Stimulated activated naive CD8-positive, alpha-beta T cell treated with anti-CD3 and anti-CD28 coated beads, Interleukin-15, Interleukin-2, amounts not matched to agents 100 ng/mL and 50 ng/mL, for 24 hours (primary cell): Measurements from ENCODE around the gene LRIG1.
A peak's percentile ranks its signal among the peaks of the same experiment; 100 is the strongest.

ENCODE experiments used
- H3K27ac Mint-ChIP-seq: one replicate; pipeline ENCODE4 v1.8.0; 2021; ENCODE audit warnings: mild to moderate bottlenecking, mixed read lengths
- H3K27me3 Mint-ChIP-seq: one replicate; pipeline ENCODE4 v1.8.0; 2021; ENCODE audit warnings: mixed read lengths
- H3K36me3 Mint-ChIP-seq: one replicate; pipeline ENCODE4 v1.8.0; 2021; ENCODE audit warnings: low read depth, mixed read lengths
- H3K4me1 Mint-ChIP-seq: one replicate; pipeline ENCODE4 v1.8.0; 2021; ENCODE audit warnings: low read depth, mixed read lengths
- H3K4me3 Mint-ChIP-seq: one replicate; pipeline ENCODE4 v1.8.0; 2021; ENCODE audit warnings: mild to moderate bottlenecking, mixed read lengths
- H3K9me3 Mint-ChIP-seq: one replicate; pipeline ENCODE4 v1.8.0; 2021; ENCODE audit warnings: mixed read lengths

The LRIG1 gene

GRCh38 chr3:66473181-66473580 lies 27.6 kb downstream of the LRIG1 start:
- peak overlapping the region; percentile 95 for H3K27ac Mint-ChIP-seq
- peak overlapping the region; percentile 74 for H3K4me3 Mint-ChIP-seq
- peaks cover 37% of the 10 kb centered on the region for H3K4me1 Mint-ChIP-seq
- H3K9me3 Mint-ChIP-seq: peaks cover 4% of the 10 kb centered on the region
- H3K36me3 Mint-ChIP-seq: peaks cover 11% of the 10 kb centered on the region
- H3K27me3 Mint-ChIP-seq: no peaks in the 10 kb centered on the region

GRCh38 chr3:66472313-66473134 lies 28.3 kb downstream of the LRIG1 start:
- peak overlapping the region; percentile 95 for H3K27ac Mint-ChIP-seq
- H3K4me3 Mint-ChIP-seq: peak overlapping the region; percentile 74
- H3K27me3 Mint-ChIP-seq: no peaks in the 10 kb centered on the region
- H3K9me3 Mint-ChIP-seq: peaks cover 4% of the 10 kb centered on the region
- H3K36me3 Mint-ChIP-seq: peaks cover 18% of the 10 kb centered on the region
- peaks cover 37% of the 10 kb centered on the region for H3K4me1 Mint-ChIP-seq

- Mint-ChIP-seq H3K27ac (peak overlapping the region; percentile 95), H3K4me3 (no peak overlapping the region), H3K4me1 (peaks cover 37% of the 10 kb centered on the region)
Observed at GRCh38 chr3:66470956-66471686, 29.7 kb downstream of the LRIG1 start.

GRCh38 chr3:66470285-66470684 lies 30.5 kb downstream of the LRIG1 start:
- Mint-ChIP-seq H3K4me1 (peaks cover 37% of the 10 kb centered on the region), H3K9me3 (peaks cover 4% of the 10 kb centered on the region), H3K27me3 (peaks cover 4% of the 10 kb centered on the region), H3K27ac (peak overlapping the region; percentile 89), H3K36me3 (peaks cover 18% of the 10 kb centered on the region), H3K4me3 (no peak overlapping the region)

More at GRCh38 chr3:66470956-66471686, 29.7 kb downstream of the LRIG1 start:
- peaks cover 18% of the 10 kb centered on the region for H3K36me3 Mint-ChIP-seq
- peaks cover 4% of the 10 kb centered on the region for H3K9me3 Mint-ChIP-seq
- H3K27me3 Mint-ChIP-seq: peaks cover 4% of the 10 kb centered on the region

GRCh38 chr3:66469220-66469640 lies 31.6 kb downstream of the LRIG1 start:
- H3K27ac Mint-ChIP-seq: peak overlapping the region; percentile 89
- peaks cover 37% of the 10 kb centered on the region for H3K4me1 Mint-ChIP-seq
- H3K4me3 Mint-ChIP-seq: peak overlapping the region; percentile 65
- peaks cover 18% of the 10 kb centered on the region for H3K36me3 Mint-ChIP-seq
- H3K27me3 Mint-ChIP-seq: peaks cover 4% of the 10 kb centered on the region
- peaks cover 4% of the 10 kb centered on the region for H3K9me3 Mint-ChIP-seq

- peaks cover 18% of the 10 kb centered on the region for H3K36me3 Mint-ChIP-seq
- peak overlapping the region; percentile 65 for H3K4me3 Mint-ChIP-seq
- peaks cover 4% of the 10 kb centered on the region for H3K27me3 Mint-ChIP-seq
- peaks cover 46% of the 10 kb centered on the region for H3K4me1 Mint-ChIP-seq
- H3K27ac Mint-ChIP-seq: peak overlapping the region; percentile 89
- H3K9me3 Mint-ChIP-seq: peaks cover 4% of the 10 kb centered on the region
Observed at GRCh38 chr3:66467996-66468735, 32.7 kb downstream of the LRIG1 start.

GRCh38 chr3:66466606-66467270 lies 34.1 kb downstream of the LRIG1 start:
- Mint-ChIP-seq H3K9me3 (peaks cover 4% of the 10 kb centered on the region), H3K27me3 (peaks cover 4% of the 10 kb centered on the region), H3K27ac (peak overlapping the region; percentile 52), H3K4me3 (no peak overlapping the region), H3K4me1 (peaks cover 49% of the 10 kb centered on the region), H3K36me3 (peaks cover 18% of the 10 kb centered on the region)

- Mint-ChIP-seq H3K27me3 (peaks cover 4% of the 10 kb centered on the region), H3K27ac (no peak overlapping the region), H3K4me1 (peaks cover 48% of the 10 kb centered on the region), H3K9me3 (peaks cover 4% of the 10 kb centered on the region), H3K4me3 (no peak overlapping the region), H3K36me3 (peaks cover 20% of the 10 kb centered on the region)
Observed at GRCh38 chr3:66465587-66465986, 35.2 kb downstream of the LRIG1 start.

- peaks cover 4% of the 10 kb centered on the region for H3K27me3 Mint-ChIP-seq
- H3K36me3 Mint-ChIP-seq: peaks cover 21% of the 10 kb centered on the region
- H3K27ac Mint-ChIP-seq: no peak overlapping the region
- H3K4me3 Mint-ChIP-seq: no peak overlapping the region
- H3K9me3 Mint-ChIP-seq: peaks cover 1% of the 10 kb centered on the region
- peaks cover 42% of the 10 kb centered on the region for H3K4me1 Mint-ChIP-seq
Observed at GRCh38 chr3:66465034-66465433, 35.8 kb downstream of the LRIG1 start.

GRCh38 chr3:66464512-66464894 lies 36.3 kb downstream of the LRIG1 start:
- Mint-ChIP-seq H3K9me3 (no peaks in the 10 kb centered on the region), H3K36me3 (peaks cover 20% of the 10 kb centered on the region), H3K27ac (no peak overlapping the region), H3K4me1 (peaks cover 37% of the 10 kb centered on the region), H3K4me3 (no peak overlapping the region), H3K27me3 (peaks cover 4% of the 10 kb centered on the region)

- Mint-ChIP-seq H3K4me3 (no peak overlapping the region), H3K27me3 (peaks cover 4% of the 10 kb centered on the region), H3K4me1 (peaks cover 31% of the 10 kb centered on the region), H3K9me3 (no peaks in the 10 kb centered on the region), H3K27ac (no peak overlapping the region), H3K36me3 (peaks cover 20% of the 10 kb centered on the region)
Observed at GRCh38 chr3:66463730-66464511, 36.9 kb downstream of the LRIG1 start.

GRCh38 chr3:66463054-66463631 lies 37.7 kb downstream of the LRIG1 start:
- Mint-ChIP-seq H3K4me1 (peaks cover 23% of the 10 kb centered on the region), H3K27ac (no peak overlapping the region), H3K4me3 (no peak overlapping the region), H3K9me3 (no peaks in the 10 kb centered on the region), H3K36me3 (peaks cover 18% of the 10 kb centered on the region), H3K27me3 (peaks cover 4% of the 10 kb centered on the region)

GRCh38 chr3:66457252-66457651 lies 43.6 kb downstream of the LRIG1 start:
- peaks cover 11% of the 10 kb centered on the region for H3K4me1 Mint-ChIP-seq
- peaks cover 17% of the 10 kb centered on the region for H3K36me3 Mint-ChIP-seq
- no peaks in the 10 kb centered on the region for H3K27me3 Mint-ChIP-seq
- no peak overlapping the region for H3K4me3 Mint-ChIP-seq
- no peak overlapping the region for H3K27ac Mint-ChIP-seq
- no peaks in the 10 kb centered on the region for H3K9me3 Mint-ChIP-seq
